K562 (cell line): ENCODE results near the gene NARF. TPM values are rescaled to one million over a fixed set of nuclear protein-coding genes. Genes with fewer than 3 reads are reported as not detected.

ENCODE experiments used
- ATAC-seq: fragments of 200-7000 bp; cut with Tn5 transposase; 3 replicates; pipeline ENCODE4 v1.9.1; 2020; ENCODE audit warnings: moderate library complexity
- BruUV-seq: library from RNA; stranded (reverse); fragments of 400-500 nt; replicated peaks from 2 replicates; lab custom pipeline; 2021; lab: Mats Ljungman, UMichigan
- CTCF ChIA-PET: fragments of 300-600 bp; formaldehyde crosslinking; extraction: SDS; loops from one replicate; lab custom pipeline; 2021; ENCODE audit warnings: low intra/inter-chr PET ratio; lab: Yijun Ruan, JAX
- POLR2A ChIA-PET: fragments of 300-600, 350-650 bp; sonication (Branson Sonifier 250); formaldehyde crosslinking; extraction: SDS; loops from one replicate; lab custom pipeline; 2021; ENCODE audit warnings: antibody characterized with exemption, inconsistent platforms; lab: Yijun Ruan, JAX
- DNase-seq, 4 experiments: peaks; one replicate each; pipeline versions ENCODE4 v3.0.0 to v3.0.0-alpha.2; 2011 to 2018; ENCODE audit warnings: low spot score in 3 of 4, mixed read lengths in 3 of 4; ENCODE audit errors: extremely low read depth in 1 of 4
- FAIRE-seq: peaks from 2 replicates; lab custom pipeline; 2011; peaks lifted over from hg19 to GRCh38; lab: Jason Lieb, UNC
- H2AFZ ChIP-seq: 2 replicates; pipeline ENCODE4 v1.6.0; 2011; ENCODE audit warnings: low read depth, low read length, control low read depth, inconsistent platforms
- H3K27ac ChIP-seq: fragments of 200-600 bp; 3 replicates; pipeline ENCODE4 v1.8.0; 2011; ENCODE audit warnings: low read depth, mild to moderate bottlenecking, control low read depth, inconsistent platforms, low read length, moderate library complexity, mixed read lengths; ENCODE audit errors: extremely low read depth
- H3K27me3 ChIP-seq, 2 experiments: fragments of 300-600 bp in 1 of 2; 2 replicates in 1 of 2; 3 replicates in 1 of 2; pipeline versions ENCODE4 v1.6.0 to v1.8.0; 2011; ENCODE audit warnings: inconsistent platforms in 2 of 2, low read length in 2 of 2, mild to moderate bottlenecking in 1 of 2, mixed read lengths in 1 of 2, moderate library complexity in 1 of 2; ENCODE audit not compliant: control insufficient read depth in 2 of 2, insufficient read depth in 2 of 2
- H3K36me3 ChIP-seq: fragments of 300-600 bp; 3 replicates; pipeline ENCODE4 v1.8.0; 2011; ENCODE audit warnings: mild to moderate bottlenecking, low read length, inconsistent platforms; ENCODE audit not compliant: control insufficient read depth, insufficient read depth
- H3K4me1 ChIP-seq, 2 experiments: fragments of 200-600 bp in 1 of 2; replicated peaks in 1 of 2; 2 replicates in 1 of 2; 3 replicates in 1 of 2; pipeline versions ENCODE4 v1.5.1 to v1.8.0; 2011; ENCODE audit warnings: inconsistent platforms in 2 of 2, low read length in 2 of 2, mild to moderate bottlenecking in 1 of 2, mixed read lengths in 1 of 2, moderate library complexity in 1 of 2; ENCODE audit not compliant: control insufficient read depth in 2 of 2, insufficient read depth in 2 of 2
- H3K4me2 ChIP-seq: 2 replicates; pipeline ENCODE4 v1.6.1; 2011; ENCODE audit warnings: low read length, control low read depth, inconsistent platforms, mixed read lengths; ENCODE audit not compliant: insufficient read depth
- H3K4me3 ChIP-seq: fragments of 200-600 bp; sonication (generic), shearing (Covaris generic); 2 replicates; pipeline ENCODE4 v1.5.1; 2016; ENCODE audit warnings: control low read depth, inconsistent platforms
- H3K79me2 ChIP-seq: fragments of 200-600 bp; 3 replicates; pipeline ENCODE4 v1.8.0; 2011; ENCODE audit warnings: low read length, inconsistent platforms; ENCODE audit not compliant: control insufficient read depth, insufficient read depth
- H3K9ac ChIP-seq, 2 experiments: 2 replicates each; pipeline versions ENCODE4 v1.6.0 to v1.6.1; 2011; ENCODE audit warnings: low read depth in 2 of 2, low read length in 2 of 2, control low read depth in 1 of 2, inconsistent platforms in 1 of 2, mild to moderate bottlenecking in 1 of 2, mixed read lengths in 1 of 2; ENCODE audit not compliant: insufficient read depth in 1 of 2
- H3K9me1 ChIP-seq: one replicate; pipeline ENCODE4 v1.6.0; 2011; ENCODE audit warnings: inconsistent platforms, mild to moderate bottlenecking, low read length, moderate library complexity; ENCODE audit not compliant: control insufficient read depth, insufficient read depth
- H3K9me3 ChIP-seq: replicated peaks from 2 replicates; pipeline ENCODE4 v1.5.1; 2011; ENCODE audit warnings: low read depth, low read length, inconsistent platforms; ENCODE audit not compliant: control insufficient read depth, insufficient read depth
- H4K20me1 ChIP-seq: replicated peaks from 2 replicates; pipeline ENCODE4 v1.6.1; 2011; ENCODE audit warnings: low read length, inconsistent platforms, mixed read lengths; ENCODE audit not compliant: control insufficient read depth, insufficient read depth
- BDP1 ChIP-seq: IDR thresholded peaks from 3 replicates; pipeline ENCODE4 v1.6.1; 2011; ENCODE audit not compliant: insufficient read length, insufficient read depth
- DPF2 ChIP-seq: fragments of 450-650 bp; IDR thresholded peaks from 2 replicates; pipeline ENCODE4 v1.6.1; 2016
- NRF1 ChIP-seq, 2 experiments: fragments of 450-650 bp; IDR thresholded peaks in 1 of 2; conservative IDR thresholded peaks in 1 of 2; 2 replicates each; pipeline ENCODE4 v1.6.1; 2014; ENCODE audit warnings: mild to moderate bottlenecking in 2 of 2
- RAD21 ChIP-seq, 2 experiments: fragments of 250-450 bp in 1 of 2; fragments of 450-650 bp in 1 of 2; sonication (Bioruptor Pico) in 1 of 2; formaldehyde crosslinking in 1 of 2; IDR thresholded peaks in 1 of 2; conservative IDR thresholded peaks in 1 of 2; 2 replicates each; pipeline versions ENCODE4 v1.4.0 to v1.8.0; 2020 to 2022; ENCODE audit warnings: mild to moderate bottlenecking in 2 of 2, moderate library complexity in 1 of 2
- ZBTB7A ChIP-seq: IDR thresholded peaks from 2 replicates; pipeline ENCODE4 v1.6.1; 2011; ENCODE audit warnings: low read depth, mild to moderate bottlenecking, low read length, moderate library complexity, borderline replicate concordance; ENCODE audit not compliant: control insufficient read depth
- ZNF12 ChIP-seq: sonication (generic); formaldehyde crosslinking; IDR thresholded peaks from 2 replicates; pipeline ENCODE4 v1.4.0; 2020; ENCODE audit warnings: mild to moderate bottlenecking, missing genetic modification reagents
- WGBS: fragments of 100-300 bp; shearing (Covaris generic); methylation state at CpG from one replicate; pipeline ENCODE4 v1.1.6; 2016; ENCODE audit warnings: low coverage, mixed read lengths; ENCODE audit not compliant: insufficient coverage; ENCODE audit errors: missing lambda C conversion rate; 5-methylcytosine and 5-hydroxymethylcytosine counted together
- in situ Hi-C: fragments of 300-500 bp; cut with MboI; formaldehyde crosslinking; loops from 4 replicates; pipeline ENCODE4 v1.15.0; 2018; ENCODE audit warnings: inconsistent platforms, mixed read lengths
- intact Hi-C: fragments of 100-400 bp; cut with micrococcal nuclease; formaldehyde crosslinking; loops from 2 replicates; pipeline ENCODE4 v1.14.2; 2022
- polyA plus RNA-seq, 8 experiments: library from polyadenylated mRNA; depleted of rRNA in 4 of 8; stranded (reverse) in 5 of 8; unstranded in 3 of 8; fragments of >200 nt; fragmentation: Nextera tagmentation in 2 of 8; fragmentation: Illumina TruSeq in 1 of 8; extraction: Ambion mirVana in 2 of 8; extraction: Trizol in 1 of 8; gene quantifications; 2 replicates each; pipeline versions ENCODE4 v1.2.1 to v1.2.3, GENCODE V29; 2011 to 2014; ENCODE audit warnings: inconsistent platforms in 1 of 8, missing spikeins in 1 of 8
- total RNA-seq, 7 experiments: library from RNA; depleted of rRNA in 6 of 7; stranded (reverse); fragments of >200 nt in 6 of 7; fragmentation: Illumina TruSeq in 2 of 7; extraction: Trizol in 2 of 7; gene quantifications; 2 replicates each; pipeline versions ENCODE4 v1.2.1 to v1.2.3, GENCODE V29; 2011 to 2021; ENCODE audit warnings: low replicate concordance in 1 of 7
- TF ChIP-seq, protein P1 (sequence below), 2 experiments: IDR thresholded peaks; 2 replicates each; pipeline ENCODE4 v1.6.1; 2011; ENCODE audit warnings: borderline replicate concordance in 1 of 2, control low read depth in 1 of 2, low read depth in 1 of 2, low read length in 1 of 2, mild to moderate bottlenecking in 1 of 2, mixed read lengths in 1 of 2, moderate library complexity in 1 of 2; ENCODE audit not compliant: insufficient read depth in 1 of 2, insufficient read length in 1 of 2, poor library complexity in 1 of 2, severe bottlenecking in 1 of 2; ENCODE audit errors: extremely low read depth in 1 of 2
- TF ChIP-seq, protein P2 (sequence below): IDR thresholded peaks from 2 replicates; pipeline ENCODE4 v1.6.1; 2012; ENCODE audit warnings: low read depth, low read length, improper control_type of control experiment, borderline replicate concordance
- TF ChIP-seq, protein P3 (sequence below): sonication (generic); formaldehyde crosslinking; IDR thresholded peaks from 2 replicates; pipeline ENCODE4 v1.4.0; 2020; ENCODE audit warnings: mild to moderate bottlenecking, missing genetic modification reagents
- TF ChIP-seq, protein P4 (sequence below): fragments of 250-450 bp; sonication (Bioruptor Pico); IDR thresholded peaks from 2 replicates; pipeline ENCODE4 v1.8.0; 2021; ENCODE audit warnings: moderate library complexity, mild to moderate bottlenecking, inconsistent platforms

Gene NARF
- total and polyA plus RNA-seq, 9 of the 15 experiments (the other 6 are each of a cell fraction or from before 2014, with no cell fraction given) = 60.4 to 423 (median 132) TPM

DNA sequence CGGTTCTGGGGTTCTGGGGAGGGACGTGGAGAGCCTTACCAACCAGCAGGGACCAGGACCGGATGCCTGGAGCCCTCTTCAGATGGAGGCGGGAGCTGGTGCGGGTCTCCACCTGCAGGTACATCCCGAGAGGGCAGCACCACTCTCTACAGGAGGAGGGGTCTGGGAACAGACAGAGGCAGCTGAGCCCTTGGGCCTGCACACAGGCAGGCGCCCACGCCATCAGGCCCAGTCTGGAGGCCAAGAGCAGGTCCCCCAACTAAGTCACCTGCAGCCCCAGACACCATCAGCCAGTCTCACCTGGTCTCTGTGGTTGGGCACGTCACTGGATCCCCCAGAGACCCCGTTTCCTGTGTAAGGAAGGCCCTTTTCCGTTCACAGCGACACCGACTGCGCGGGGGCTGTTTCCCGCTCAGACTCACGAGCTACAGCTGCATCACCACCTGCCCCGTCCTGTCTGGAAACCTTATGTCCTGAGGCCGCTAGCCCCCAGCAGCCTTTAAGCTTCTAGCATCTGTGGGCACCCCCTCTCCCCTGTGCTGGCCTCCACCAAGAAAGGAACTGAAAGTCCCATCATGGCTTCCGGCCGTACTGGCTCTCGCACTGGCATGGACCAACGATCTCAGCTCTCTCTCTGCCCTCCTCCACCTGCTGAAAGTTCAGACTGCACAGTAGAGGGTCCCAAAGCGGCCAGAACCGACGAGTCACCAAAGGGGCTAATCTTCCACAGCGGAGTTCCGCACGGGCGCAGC lies 9.2 kb upstream of the NARF start (continued):
- TF ChIP-seq NRF1 (conservative IDR thresholded peaks at IDR 0.05 in 1 of 2, IDR thresholded peaks at IDR 0.05 in 1 of 2) = no peak
- TF ChIP-seq, protein P1, sequence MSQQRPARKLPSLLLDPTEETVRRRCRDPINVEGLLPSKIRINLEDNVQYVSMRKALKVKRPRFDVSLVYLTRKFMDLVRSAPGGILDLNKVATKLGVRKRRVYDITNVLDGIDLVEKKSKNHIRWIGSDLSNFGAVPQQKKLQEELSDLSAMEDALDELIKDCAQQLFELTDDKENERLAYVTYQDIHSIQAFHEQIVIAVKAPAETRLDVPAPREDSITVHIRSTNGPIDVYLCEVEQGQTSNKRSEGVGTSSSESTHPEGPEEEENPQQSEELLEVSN (IDR thresholded peaks at IDR 0.05; ENCODE audit: borderline replicate concordance in 1 of 2, extremely low read depth in 1 of 2, insufficient read depth in 1 of 2, insufficient read length in 1 of 2, low read depth in 1 of 2, low read length in 1 of 2, poor library complexity in 1 of 2, severe bottlenecking in 1 of 2) = peak in 1 of 2 experiments; percentile 54
- TF ChIP-seq, protein P2, sequence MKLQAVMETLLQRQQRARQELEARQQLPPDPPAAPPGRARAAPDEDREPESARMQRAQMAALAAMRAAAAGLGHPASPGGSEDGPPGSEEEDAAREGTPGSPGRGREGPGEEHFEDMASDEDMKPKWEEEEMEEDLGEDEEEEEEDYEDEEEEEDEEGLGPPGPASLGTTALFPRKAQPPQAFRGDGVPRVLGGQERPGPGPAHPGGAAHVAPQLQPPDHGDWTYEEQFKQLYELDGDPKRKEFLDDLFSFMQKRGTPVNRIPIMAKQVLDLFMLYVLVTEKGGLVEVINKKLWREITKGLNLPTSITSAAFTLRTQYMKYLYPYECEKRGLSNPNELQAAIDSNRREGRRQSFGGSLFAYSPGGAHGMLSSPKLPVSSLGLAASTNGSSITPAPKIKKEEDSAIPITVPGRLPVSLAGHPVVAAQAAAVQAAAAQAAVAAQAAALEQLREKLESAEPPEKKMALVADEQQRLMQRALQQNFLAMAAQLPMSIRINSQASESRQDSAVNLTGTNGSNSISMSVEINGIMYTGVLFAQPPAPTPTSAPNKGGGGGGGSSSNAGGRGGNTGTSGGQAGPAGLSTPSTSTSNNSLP = no peak
- TF ChIP-seq ZNF12 (CRISPR knock-in tag) = 0 out of 2 replicates have a peak, but pooled peaks have one; percentile 20

DNA sequence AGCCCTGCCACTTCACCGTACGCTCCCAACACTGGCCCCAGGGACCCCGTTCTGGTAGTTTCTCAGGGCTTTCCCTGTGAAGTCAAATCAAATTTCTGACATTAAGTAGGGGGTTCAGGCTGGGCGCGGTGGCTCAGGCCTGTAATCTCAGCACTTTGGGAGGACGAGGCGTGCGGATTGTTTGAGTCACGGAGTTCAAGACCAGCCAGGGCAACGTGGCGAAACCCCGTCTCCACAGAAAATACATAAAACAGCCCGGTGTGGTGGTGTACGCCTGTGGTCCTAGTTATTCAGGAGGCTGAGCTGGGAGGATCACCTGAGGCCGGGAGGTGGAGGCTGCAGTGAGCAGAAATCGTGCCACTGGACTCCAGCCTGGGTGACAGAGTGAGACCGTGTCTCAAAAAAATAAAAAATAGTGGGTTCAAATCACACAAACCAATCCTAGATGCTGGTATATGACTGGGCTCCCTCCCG lies 8.6 kb upstream of the NARF start:
- Histone ChIP-seq H3K27ac (peak overlapping the region; percentile 85), H2AFZ (peak overlapping the region; percentile 93), H4K20me1 (no peaks in the 10 kb centered on the region), H3K4me3 (peak overlapping the region; percentile 93), H3K9me1 (no peaks in the 10 kb centered on the region), H3K4me2 (peak overlapping the region; percentile 90), H3K9me3 (no peaks in the 10 kb centered on the region), H3K4me1 (peaks cover 21 to 57% of the 10 kb centered on the region in 2 experiments), H3K27me3 (no peaks in the 10 kb centered on the region), H3K36me3 (peaks cover 10% of the 10 kb centered on the region; the same call in 2 of the 3 replicates), H3K9ac (peak overlapping the region; percentile 85 to 99), H3K79me2 (peaks cover 27% of the 10 kb centered on the region)
- WGBS = 18% methylated on average over 15 of the region's 18 CpGs
- FAIRE-seq (no peak), ATAC-seq (no peak; the same call in 1 of the 3 replicates), DNase-seq (no peak)
- CTCF ChIA-PET = interaction anchor here (0.6 kb wide), 1 partner anchor 290 kb away, joined by 4 read pairs; no protein-coding TSS in a partner anchor
- in situ Hi-C loops = no loop called here
- POLR2A ChIA-PET = interaction anchor here (1.1 kb wide), 1 partner anchor 16 kb away, joined by 4 read pairs; no protein-coding TSS in a partner anchor
- intact Hi-C loops = no loop called here
- BruUV-seq = no TSS peak
- TF ChIP-seq BDP1 (no peak), DPF2 (0 out of 2 replicates have a peak, but pooled peaks have one; percentile 26), RAD21 (CRISPR knock-in tag; conservative IDR thresholded peaks at IDR 0.05 in 1 of 2, IDR thresholded peaks at IDR 0.05 in 1 of 2) (no peak), ZBTB7A (no peak)
- TF ChIP-seq, protein P3, sequence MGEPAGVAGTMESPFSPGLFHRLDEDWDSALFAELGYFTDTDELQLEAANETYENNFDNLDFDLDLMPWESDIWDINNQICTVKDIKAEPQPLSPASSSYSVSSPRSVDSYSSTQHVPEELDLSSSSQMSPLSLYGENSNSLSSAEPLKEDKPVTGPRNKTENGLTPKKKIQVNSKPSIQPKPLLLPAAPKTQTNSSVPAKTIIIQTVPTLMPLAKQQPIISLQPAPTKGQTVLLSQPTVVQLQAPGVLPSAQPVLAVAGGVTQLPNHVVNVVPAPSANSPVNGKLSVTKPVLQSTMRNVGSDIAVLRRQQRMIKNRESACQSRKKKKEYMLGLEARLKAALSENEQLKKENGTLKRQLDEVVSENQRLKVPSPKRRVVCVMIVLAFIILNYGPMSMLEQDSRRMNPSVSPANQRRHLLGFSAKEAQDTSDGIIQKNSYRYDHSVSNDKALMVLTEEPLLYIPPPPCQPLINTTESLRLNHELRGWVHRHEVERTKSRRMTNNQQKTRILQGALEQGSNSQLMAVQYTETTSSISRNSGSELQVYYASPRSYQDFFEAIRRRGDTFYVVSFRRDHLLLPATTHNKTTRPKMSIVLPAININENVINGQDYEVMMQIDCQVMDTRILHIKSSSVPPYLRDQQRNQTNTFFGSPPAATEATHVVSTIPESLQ (CRISPR knock-in tag) = 0 out of 2 replicates have a peak, but pooled peaks have one; percentile 30
- TF ChIP-seq, protein P4, sequence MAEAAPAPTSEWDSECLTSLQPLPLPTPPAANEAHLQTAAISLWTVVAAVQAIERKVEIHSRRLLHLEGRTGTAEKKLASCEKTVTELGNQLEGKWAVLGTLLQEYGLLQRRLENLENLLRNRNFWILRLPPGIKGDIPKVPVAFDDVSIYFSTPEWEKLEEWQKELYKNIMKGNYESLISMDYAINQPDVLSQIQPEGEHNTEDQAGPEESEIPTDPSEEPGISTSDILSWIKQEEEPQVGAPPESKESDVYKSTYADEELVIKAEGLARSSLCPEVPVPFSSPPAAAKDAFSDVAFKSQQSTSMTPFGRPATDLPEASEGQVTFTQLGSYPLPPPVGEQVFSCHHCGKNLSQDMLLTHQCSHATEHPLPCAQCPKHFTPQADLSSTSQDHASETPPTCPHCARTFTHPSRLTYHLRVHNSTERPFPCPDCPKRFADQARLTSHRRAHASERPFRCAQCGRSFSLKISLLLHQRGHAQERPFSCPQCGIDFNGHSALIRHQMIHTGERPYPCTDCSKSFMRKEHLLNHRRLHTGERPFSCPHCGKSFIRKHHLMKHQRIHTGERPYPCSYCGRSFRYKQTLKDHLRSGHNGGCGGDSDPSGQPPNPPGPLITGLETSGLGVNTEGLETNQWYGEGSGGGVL (CRISPR knock-in tag) = no peak
